ENCODE data around the gene DLEC1. TPM values are rescaled to one million over a fixed set of nuclear protein-coding genes. Genes with fewer than 3 reads are reported as not detected.

The DLEC1 gene
- total RNA-seq, 1 experiment from 2014 or later, result not detected

- no peaks in the 10 kb centered on the region for H3K27me3 ChIP-seq
- no peak overlapping the region for H3K27ac ChIP-seq
- no peaks in the 10 kb centered on the region for H3K4me1 ChIP-seq
- no peak overlapping the region for H3K4me3 ChIP-seq
- H3K36me3 ChIP-seq, result no peaks in the 10 kb centered on the region
- H3K9me3 ChIP-seq (replicated peaks), result no peaks in the 10 kb centered on the region
- DNase-seq, result no peak
These were observed 50.2 kb downstream of the DLEC1 start for GRCh38 chr3:38089163-38089562.

DNA sequence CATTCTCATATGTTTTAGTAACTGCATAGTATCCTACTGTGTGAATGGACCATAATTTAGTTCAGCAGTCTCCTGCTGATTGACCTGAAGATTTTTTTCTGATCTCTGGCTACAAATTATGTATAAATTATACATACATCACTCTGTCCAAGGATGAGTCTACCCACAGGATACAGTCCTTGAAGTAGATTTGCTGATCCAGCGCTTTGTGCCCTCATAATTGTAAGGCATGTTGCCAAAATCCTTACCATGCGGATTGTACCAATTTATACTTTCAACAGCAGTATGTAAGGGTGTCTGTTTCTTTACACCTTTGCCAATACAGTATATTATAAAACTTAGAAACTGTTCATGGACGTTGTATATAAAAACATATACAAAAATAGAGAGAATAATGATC lies 51.4 kb downstream of the DLEC1 start:
- Histone ChIP-seq H3K27ac (no peak overlapping the region), H3K27me3 (no peaks in the 10 kb centered on the region), H3K36me3 (no peaks in the 10 kb centered on the region), H3K4me3 (no peak overlapping the region), H3K9me3 (replicated peaks) (no peaks in the 10 kb centered on the region), H3K4me1 (no peaks in the 10 kb centered on the region)
- DNase-seq, result no peak

DNA sequence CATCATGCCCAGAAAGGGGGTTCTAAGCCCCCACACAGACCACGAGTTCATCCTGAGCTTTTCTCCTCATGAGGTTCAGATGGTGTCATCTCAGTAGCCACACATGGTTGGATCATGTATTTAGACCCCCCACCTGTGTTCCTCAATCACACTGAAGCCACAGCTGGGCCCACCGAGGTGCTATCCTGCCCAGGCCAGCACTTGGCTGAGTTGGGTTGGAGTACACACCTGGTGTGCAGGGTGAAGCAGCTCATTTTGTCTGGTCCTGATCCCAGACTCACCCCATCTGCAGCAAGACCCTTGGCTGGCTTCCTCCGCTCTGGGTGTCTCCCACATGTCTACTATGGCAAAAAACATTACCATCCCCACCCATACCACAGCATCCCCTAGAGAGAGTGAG lies 56.0 kb downstream of the DLEC1 start:
- no peaks in the 10 kb centered on the region for H3K9me3 ChIP-seq (replicated peaks)
- H3K27me3 ChIP-seq, result no peaks in the 10 kb centered on the region
- no peaks in the 10 kb centered on the region for H3K36me3 ChIP-seq
- no peak for DNase-seq
- no peak overlapping the region for H3K4me3 ChIP-seq
- H3K27ac ChIP-seq, result no peak overlapping the region
- H3K4me1 ChIP-seq, result no peaks in the 10 kb centered on the region

DNA sequence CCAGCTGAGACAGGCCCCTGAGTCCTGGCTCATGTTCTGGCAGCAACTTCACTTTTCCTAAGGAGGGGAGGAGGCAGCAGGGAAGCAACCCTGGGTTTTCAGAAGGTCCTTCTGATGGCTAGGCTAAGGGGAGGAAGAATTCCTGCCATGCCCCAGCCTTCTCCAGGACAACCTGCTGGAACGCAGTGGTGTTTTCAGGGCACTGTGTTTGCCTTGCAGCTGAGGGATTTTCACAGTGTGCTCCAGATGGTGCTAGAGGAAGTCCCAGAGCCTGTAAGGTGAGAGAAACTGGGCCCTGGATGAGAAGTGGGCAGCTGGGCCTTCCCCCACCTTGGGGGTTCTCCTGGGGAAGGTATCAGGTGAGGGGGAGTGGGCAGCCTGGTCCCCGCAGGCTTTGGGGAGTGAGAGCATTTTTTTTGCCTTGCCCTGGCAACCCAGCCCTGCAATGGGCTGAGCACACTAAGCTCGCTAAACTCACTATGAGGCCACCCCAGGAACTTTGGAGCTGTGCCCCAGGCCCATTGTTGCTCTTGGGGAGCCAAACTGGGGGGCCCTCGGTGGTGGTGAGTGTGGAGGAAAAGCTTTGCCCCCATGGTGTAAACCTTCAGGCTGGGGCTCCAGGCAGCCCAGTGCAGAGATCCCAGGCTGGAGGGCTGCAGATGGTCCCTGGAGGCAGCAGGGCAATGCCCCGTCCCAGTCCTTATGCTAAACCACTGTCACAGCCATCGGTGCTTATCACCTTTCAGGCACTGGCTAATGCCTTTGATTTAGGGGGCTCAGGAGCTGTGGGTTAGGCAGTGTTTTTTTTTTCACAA lies 56.9 kb downstream of the DLEC1 start:
- H3K27ac ChIP-seq, result no peak overlapping the region
- no peak for DNase-seq

GRCh38 chr3:38097446-38098375 lies 58.7 kb downstream of the DLEC1 start:
- Histone ChIP-seq H3K27ac (no peak overlapping the region), H3K9me3 (replicated peaks) (no peaks in the 10 kb centered on the region), H3K4me1 (no peaks in the 10 kb centered on the region), H3K36me3 (no peaks in the 10 kb centered on the region), H3K27me3 (no peaks in the 10 kb centered on the region), H3K4me3 (no peak overlapping the region)
- no peak for DNase-seq

More for the DNA sequence above, 56.9 kb downstream of the DLEC1 start:
- Histone ChIP-seq H3K27me3 (no peaks in the 10 kb centered on the region), H3K4me3 (no peak overlapping the region), H3K9me3 (replicated peaks) (no peaks in the 10 kb centered on the region), H3K4me1 (no peaks in the 10 kb centered on the region), H3K36me3 (no peaks in the 10 kb centered on the region)

DNA sequence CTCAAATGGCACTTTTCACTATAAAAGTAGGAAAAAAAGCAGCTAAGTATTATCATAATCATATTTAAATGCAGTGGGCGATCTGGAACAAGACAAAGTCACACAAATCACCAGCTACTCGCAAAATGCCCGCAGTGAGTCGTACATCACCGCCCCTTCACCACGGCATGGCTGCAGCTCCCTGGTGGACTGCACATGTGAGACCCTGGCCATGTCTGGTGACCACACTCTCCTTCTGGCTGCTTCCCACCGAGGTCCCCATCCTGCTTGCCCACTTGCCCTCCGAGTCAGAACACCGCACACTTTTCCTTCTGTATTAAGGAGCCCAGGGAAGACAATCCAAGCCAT lies 59.3 kb downstream of the DLEC1 start:
- DNase-seq, result no peak
- H3K27ac ChIP-seq, result no peak overlapping the region
- H3K27me3 ChIP-seq, result no peaks in the 10 kb centered on the region
- H3K9me3 ChIP-seq (replicated peaks), result no peaks in the 10 kb centered on the region
- no peaks in the 10 kb centered on the region for H3K36me3 ChIP-seq
- H3K4me1 ChIP-seq, result no peaks in the 10 kb centered on the region
- no peak overlapping the region for H3K4me3 ChIP-seq

DNA sequence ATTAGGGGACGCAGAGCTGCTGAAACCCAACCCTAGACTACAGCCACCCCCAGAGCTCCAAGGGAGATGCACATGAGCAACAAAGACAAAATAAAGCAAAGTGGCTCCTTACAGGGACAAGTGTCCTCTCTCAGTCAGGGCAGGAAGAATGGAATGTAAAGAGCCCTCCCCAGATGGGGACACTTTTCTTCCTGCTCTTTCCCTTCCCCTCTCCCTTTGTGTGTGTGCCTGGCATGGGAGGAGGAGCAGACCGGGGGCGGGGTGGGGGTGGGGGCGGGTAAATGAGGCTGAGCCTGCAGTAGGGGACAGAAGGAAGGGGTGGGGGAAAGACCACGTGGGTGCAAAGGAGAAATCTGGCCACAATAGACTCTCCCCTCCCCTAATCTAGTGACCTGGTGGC lies 60.5 kb downstream of the DLEC1 start:
- Histone ChIP-seq H3K4me3 (no peak overlapping the region), H3K4me1 (no peaks in the 10 kb centered on the region), H3K9me3 (replicated peaks) (no peaks in the 10 kb centered on the region), H3K27ac (no peak overlapping the region), H3K36me3 (no peaks in the 10 kb centered on the region), H3K27me3 (no peaks in the 10 kb centered on the region)
- DNase-seq, result no peak

GRCh38 chr3:38100498-38100897 lies 61.5 kb downstream of the DLEC1 start:
- H3K4me3 ChIP-seq, result no peak overlapping the region
- no peaks in the 10 kb centered on the region for H3K9me3 ChIP-seq (replicated peaks)
- no peaks in the 10 kb centered on the region for H3K36me3 ChIP-seq
- no peaks in the 10 kb centered on the region for H3K27me3 ChIP-seq
- no peak overlapping the region for H3K27ac ChIP-seq
- DNase-seq, result no peak
- H3K4me1 ChIP-seq, result no peaks in the 10 kb centered on the region

DNA sequence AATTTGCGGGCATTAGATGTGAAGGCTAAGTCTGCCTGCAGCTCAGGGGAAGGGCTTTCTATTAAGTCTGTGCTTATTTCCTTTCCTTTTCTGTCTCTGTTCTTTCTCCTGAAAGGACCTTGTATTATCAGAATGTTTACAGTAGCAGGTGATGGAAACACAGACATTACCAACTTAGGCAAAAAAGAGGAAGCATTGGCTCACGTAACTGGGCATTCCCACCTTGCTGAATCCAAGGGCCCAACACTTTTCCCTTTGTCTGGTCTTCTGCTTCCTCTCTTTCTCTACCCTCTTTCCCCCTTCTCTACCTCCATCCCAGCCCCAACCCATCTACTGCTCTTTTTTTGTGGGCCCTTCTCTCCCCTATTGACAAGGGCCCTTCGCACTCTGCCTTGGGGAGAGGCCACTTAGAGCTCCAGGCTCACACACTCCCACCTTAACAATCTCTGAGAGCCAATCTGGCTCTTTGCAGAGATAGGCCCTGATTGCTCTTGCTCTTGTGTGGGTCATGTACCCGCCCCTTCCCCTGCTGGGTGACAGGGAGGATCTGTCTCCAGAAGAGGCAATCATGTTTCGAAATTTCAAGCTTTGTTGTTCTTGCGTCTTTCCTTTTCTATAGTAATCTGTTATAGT lies 62.9 kb downstream of the DLEC1 start:
- no peaks in the 10 kb centered on the region for H3K9me3 ChIP-seq (replicated peaks)
- H3K27me3 ChIP-seq, result no peaks in the 10 kb centered on the region
- no peak overlapping the region for H3K4me3 ChIP-seq
- H3K4me1 ChIP-seq, result no peaks in the 10 kb centered on the region
- no peaks in the 10 kb centered on the region for H3K36me3 ChIP-seq
- DNase-seq, result no peak
- H3K27ac ChIP-seq, result no peak overlapping the region

GRCh38 chr3:38102444-38102814 lies 63.4 kb downstream of the DLEC1 start:
- DNase-seq, result no peak
- no peak overlapping the region for H3K4me3 ChIP-seq
- no peaks in the 10 kb centered on the region for H3K27me3 ChIP-seq
- no peak overlapping the region for H3K27ac ChIP-seq
- H3K4me1 ChIP-seq, result no peaks in the 10 kb centered on the region
- no peaks in the 10 kb centered on the region for H3K9me3 ChIP-seq (replicated peaks)
- H3K36me3 ChIP-seq, result no peaks in the 10 kb centered on the region

DNA sequence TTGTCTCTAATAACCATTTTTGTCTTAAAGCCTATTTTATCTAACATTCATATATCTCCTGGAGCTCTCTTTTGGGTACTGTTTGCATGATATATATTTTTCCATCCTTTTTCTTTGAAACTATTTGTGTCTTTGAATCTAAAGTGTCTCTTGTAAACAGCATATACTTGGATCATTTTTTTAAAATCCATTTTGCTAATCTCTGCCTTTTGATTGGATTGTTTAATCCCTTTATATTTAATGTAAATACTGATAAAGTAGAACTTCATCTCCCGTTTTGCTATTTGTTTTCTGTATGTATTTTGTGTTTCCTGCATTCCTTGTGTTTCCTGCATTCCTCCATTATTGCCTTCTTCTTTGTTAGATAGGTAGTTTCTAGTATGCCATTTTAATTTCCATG lies 66.5 kb downstream of the DLEC1 start:
- Histone ChIP-seq H3K4me3 (no peak overlapping the region), H3K36me3 (no peaks in the 10 kb centered on the region), H3K4me1 (no peaks in the 10 kb centered on the region), H3K27me3 (no peaks in the 10 kb centered on the region), H3K27ac (no peak overlapping the region), H3K9me3 (replicated peaks) (no peaks in the 10 kb centered on the region)
- no peak for DNase-seq

DNA sequence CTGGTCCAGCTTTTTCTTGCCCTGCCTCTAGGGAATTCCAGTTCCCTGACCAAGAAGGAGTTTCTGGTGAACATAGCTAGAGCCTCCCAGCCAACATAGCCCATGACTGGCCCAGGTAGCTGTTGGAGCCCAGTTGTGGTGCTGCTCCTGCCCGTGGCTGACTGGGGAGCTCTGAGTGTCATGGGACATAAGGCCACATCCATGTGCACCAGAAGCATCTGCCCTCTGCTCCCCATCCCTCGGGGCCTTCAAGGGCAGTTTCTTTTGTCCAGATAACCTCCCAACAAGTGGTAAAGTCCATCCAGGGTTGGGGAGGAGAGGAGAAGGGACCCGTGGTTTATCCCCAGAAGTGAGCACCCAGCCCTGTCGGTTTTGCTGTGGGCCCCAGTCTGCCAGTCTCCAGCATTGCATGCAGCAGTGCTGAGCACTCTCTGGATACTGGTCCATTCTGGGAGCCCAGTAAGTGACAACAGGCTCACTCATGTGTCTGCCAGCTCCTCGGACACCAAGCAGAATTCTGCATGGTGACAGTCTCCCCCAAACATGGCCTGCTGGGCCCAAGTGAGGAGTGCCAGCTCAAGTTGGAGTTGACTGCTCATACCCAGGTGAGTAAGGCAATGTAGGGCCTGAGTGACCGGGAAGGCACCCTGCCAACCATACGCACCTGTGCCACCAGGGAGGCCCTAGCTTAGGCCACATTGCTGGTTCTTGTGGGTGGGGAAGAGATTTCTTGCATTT lies 69.1 kb downstream of the DLEC1 start:
- H3K27ac ChIP-seq, result no peak overlapping the region
- no peak for DNase-seq
- no peak overlapping the region for H3K4me3 ChIP-seq
- no peaks in the 10 kb centered on the region for H3K27me3 ChIP-seq
- H3K9me3 ChIP-seq (replicated peaks), result no peaks in the 10 kb centered on the region
- H3K36me3 ChIP-seq, result no peaks in the 10 kb centered on the region
- H3K4me1 ChIP-seq, result no peaks in the 10 kb centered on the region

- no peak overlapping the region for H3K27ac ChIP-seq
- no peak overlapping the region for H3K4me3 ChIP-seq
- no peaks in the 10 kb centered on the region for H3K9me3 ChIP-seq (replicated peaks)
- DNase-seq, result no peak
- no peaks in the 10 kb centered on the region for H3K4me1 ChIP-seq
- no peaks in the 10 kb centered on the region for H3K36me3 ChIP-seq
- H3K27me3 ChIP-seq, result no peaks in the 10 kb centered on the region
These were observed 69.9 kb downstream of the DLEC1 start for GRCh38 chr3:38108649-38109579.
